ENCODE measurements around the gene C5orf22. TPM values are rescaled to one million over a fixed set of nuclear protein-coding genes. Genes with fewer than 3 reads are reported as not detected.

The C5orf22 gene
- total and polyA plus RNA-seq, 2 of the 13 experiments (the other 11 are each of a cell fraction or from before 2014, with no cell fraction given) = 14.0 to 21.5 TPM

- TF ChIP-seq TRAFD1 (CRISPR knock-in tag; IDR thresholded peaks at IDR 0.05; ENCODE audit: borderline replicate concordance) = no peak
- TF ChIP-seq TBX2 (CRISPR knock-in tag; IDR thresholded peaks at IDR 0.05; ENCODE audit: borderline replicate concordance) = peak; percentile 72; the same call in 1 of the 2 replicates
- peak; percentile 91 for TF ChIP-seq ZNF792 (CRISPR knock-in tag; IDR thresholded peaks at IDR 0.05)
- TF ChIP-seq NFE2 (CRISPR knock-in tag; IDR thresholded peaks at IDR 0.05) = no peak
- no peak for TF ChIP-seq MAFK (conservative IDR thresholded peaks at IDR 0.05 in 1 of 2, IDR thresholded peaks at IDR 0.05 in 1 of 2; ENCODE audit: low read length in 2 of 2)
- TF ChIP-seq ZNF550 (CRISPR knock-in tag; IDR thresholded peaks at IDR 0.05; ENCODE audit: borderline replicate concordance) = no peak
- TF ChIP-seq ZNF121 (CRISPR knock-in tag; IDR thresholded peaks at IDR 0.05) = no peak
- TF ChIP-seq THAP8 (CRISPR knock-in tag; IDR thresholded peaks at IDR 0.05; ENCODE audit: borderline replicate concordance) = no peak
- no peak for TF ChIP-seq ZNF672 (CRISPR knock-in tag; IDR thresholded peaks at IDR 0.05)
- TF ChIP-seq KDM2A (CRISPR knock-in tag; IDR thresholded peaks at IDR 0.05; ENCODE audit: borderline replicate concordance, low read depth) = peak; percentile 71
- TF ChIP-seq TAF15 (IDR thresholded peaks at IDR 0.05; ENCODE audit: low read depth, low read length, poor library complexity, severe bottlenecking) = no peak
- TF ChIP-seq SOX6 (IDR thresholded peaks at IDR 0.05) = no peak
- TF ChIP-seq SOX6 (CRISPR knock-in tag; IDR thresholded peaks at IDR 0.05) = no peak; the same call in 1 of the 2 replicates
- no peak for TF ChIP-seq SSRP1 (CRISPR knock-in tag; IDR thresholded peaks at IDR 0.05)
- TF ChIP-seq ZC3H4 (CRISPR knock-in tag; IDR thresholded peaks at IDR 0.05; ENCODE audit: borderline replicate concordance) = no peak
- TF ChIP-seq ZXDC (CRISPR knock-in tag; IDR thresholded peaks at IDR 0.05) = no peak
- TF ChIP-seq GATA4 (IDR thresholded peaks at IDR 0.05; ENCODE audit: borderline replicate concordance, low read depth) = peak; percentile 39; the same call in 1 of the 2 replicates
- no peak for TF ChIP-seq GTF2F1 (IDR thresholded peaks at IDR 0.05; ENCODE audit: low read length)
- no peak for TF ChIP-seq RAD21 (CRISPR knock-in tag; IDR thresholded peaks at IDR 0.05)
- TF ChIP-seq HHEX (CRISPR knock-in tag; IDR thresholded peaks at IDR 0.05) = no peak
- TF ChIP-seq ZNF557 (CRISPR knock-in tag; IDR thresholded peaks at IDR 0.05) = no peak
- peak; percentile 29 for TF ChIP-seq ZNF614 (CRISPR knock-in tag; IDR thresholded peaks at IDR 0.05; ENCODE audit: borderline replicate concordance)
- TF ChIP-seq ZNF724P (CRISPR knock-in tag; IDR thresholded peaks at IDR 0.05; ENCODE audit: borderline replicate concordance) = no peak
- TF ChIP-seq KLF9 (CRISPR knock-in tag; IDR thresholded peaks at IDR 0.05; ENCODE audit: low read depth) = no peak
- TF ChIP-seq ARNTL (CRISPR knock-in tag; IDR thresholded peaks at IDR 0.05) = peak; percentile 61
- no peak for TF ChIP-seq ZNF383 (CRISPR knock-in tag; IDR thresholded peaks at IDR 0.05; ENCODE audit: borderline replicate concordance)
- TF ChIP-seq ZNF24 (IDR thresholded peaks at IDR 0.05) = no peak
- TF ChIP-seq ZNF207 (IDR thresholded peaks at IDR 0.05; ENCODE audit: borderline replicate concordance) = no peak
- no peak for TF ChIP-seq ZNF496 (CRISPR knock-in tag; IDR thresholded peaks at IDR 0.05; ENCODE audit: insufficient replicate concordance)
Measured at GRCh38 chr5:31531888-31532547, at the start of gene C5orf22, which contains the start of gene DROSHA (continued).
